Caki2 (cell line): ENCODE results near the gene PTPRG. TPM values are rescaled to one million over a fixed set of nuclear protein-coding genes. Genes with fewer than 3 reads are reported as not detected.

Experiments
- DNase-seq: peaks from one replicate; pipeline ENCODE4 v3.0.0-alpha.2; 2015; ENCODE audit warnings: low read depth
- in situ Hi-C: cut with HindIII; loops from 2 replicates; pipeline ENCODE4 v1.10.0; 2016; ENCODE audit warnings: low sequenced_read_pairs, low pct_unique_long_range_greater_than_20kb, mixed read lengths
- total RNA-seq: library from RNA; depleted of rRNA; stranded (reverse); fragments of >200 nt; shearing (Covaris generic); gene quantifications from 2 replicates; pipeline ENCODE4 v1.2.3, GENCODE V29; 2014; ENCODE audit warnings: low replicate concordance

PTPRG gene
- total RNA-seq, 1 experiment from 2014 or later: 9.4 TPM

- DNase-seq: no peak
- in situ Hi-C loops: no loop called here
Observed at GRCh38 chr3:61608072-61608471, 46.7 kb downstream of the PTPRG start.

- in situ Hi-C loops: no loop called here
- DNase-seq: no peak
Observed at GRCh38 chr3:61608711-61609110, 47.3 kb downstream of the PTPRG start.

DNA sequence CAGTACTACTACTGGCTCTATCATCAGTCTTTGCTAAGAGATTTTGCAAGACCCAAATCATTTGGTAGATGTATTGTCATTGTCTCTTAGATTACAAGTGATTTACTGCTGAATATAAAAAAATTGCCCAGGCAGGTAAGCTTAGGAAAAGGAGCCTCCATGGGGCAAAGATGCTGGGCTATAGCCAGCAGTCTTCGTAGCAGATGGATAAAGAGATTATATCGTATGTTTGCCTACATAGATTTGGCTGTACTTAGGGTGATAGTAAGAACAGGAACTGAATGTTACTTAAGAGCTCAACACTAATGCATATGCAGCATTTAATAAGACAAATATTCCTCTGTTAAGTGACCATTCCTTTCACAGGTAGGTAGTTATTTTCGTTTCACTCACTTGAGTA, 48.9 kb downstream of the PTPRG start:
- DNase-seq: no peak
- in situ Hi-C loops: no loop called here

DNA sequence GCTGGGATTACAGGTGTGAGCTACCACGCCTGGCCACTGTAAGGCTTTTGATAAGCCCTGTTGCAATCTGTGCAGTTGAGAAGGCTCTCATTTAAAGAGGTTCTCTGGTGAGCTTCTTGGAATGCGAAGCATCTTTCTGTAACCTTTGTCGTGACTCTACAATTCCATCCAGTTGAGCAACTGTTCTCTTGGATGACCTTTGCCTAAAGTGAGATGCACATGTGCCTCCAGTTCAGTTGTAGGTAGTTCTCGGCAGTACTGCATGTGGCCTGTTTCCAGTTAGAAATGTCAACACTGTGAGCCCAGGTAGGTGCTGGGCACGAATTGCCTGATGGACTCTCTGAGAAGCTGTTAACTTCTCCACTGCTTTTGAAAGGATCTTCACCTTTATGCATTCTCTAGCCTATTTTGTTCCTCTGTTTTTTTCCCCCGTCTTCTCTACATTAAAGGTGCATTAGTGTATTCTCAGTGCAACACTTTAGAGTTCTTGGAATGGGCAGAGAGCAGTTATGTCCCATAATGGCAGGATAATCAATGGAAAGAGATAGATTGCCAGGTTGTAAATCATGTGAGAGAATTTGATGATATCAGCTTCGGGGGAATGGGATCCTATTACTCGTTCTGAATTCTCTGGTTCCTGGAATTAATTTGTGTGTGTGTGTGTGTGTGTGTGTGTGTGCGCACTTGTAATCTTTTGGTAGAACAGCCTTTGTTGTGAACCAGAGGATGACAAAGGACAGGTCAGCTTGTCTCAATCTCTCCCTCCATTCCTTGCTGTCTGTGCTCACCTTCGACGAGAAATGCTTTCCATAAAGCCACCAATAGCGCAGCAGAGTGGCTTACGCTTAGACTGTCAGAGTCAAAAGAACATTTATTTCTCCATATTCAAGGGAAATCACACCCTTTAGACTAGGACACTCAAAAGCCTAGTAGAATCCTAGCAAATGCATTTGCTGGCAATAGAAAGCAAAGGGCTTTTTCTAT, 51.1 kb downstream of the PTPRG start:
- in situ Hi-C loops: no loop called here
- DNase-seq: no peak

DNA sequence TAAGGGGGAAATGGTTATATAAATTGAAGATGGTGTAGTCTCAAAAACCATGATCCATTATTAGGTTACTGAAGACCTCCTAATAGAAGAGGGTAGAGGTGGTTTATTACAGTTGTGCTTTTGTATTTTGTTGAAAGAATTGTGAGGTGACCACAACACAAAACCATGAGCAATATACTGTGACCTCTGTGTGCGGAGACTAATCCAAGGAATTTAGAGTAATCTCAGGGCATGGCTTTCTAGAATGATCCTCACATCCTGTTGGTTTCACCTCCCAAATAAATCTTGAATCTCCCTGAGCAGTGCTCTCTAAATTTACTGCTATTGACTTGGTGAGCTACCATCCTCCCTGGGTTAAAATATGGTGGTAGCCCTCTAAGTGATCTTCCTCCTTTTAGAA, 52.3 kb downstream of the PTPRG start:
- no peak for DNase-seq
- in situ Hi-C loops: no loop called here

GRCh38 chr3:61615643-61616042, 54.3 kb downstream of the PTPRG start:
- DNase-seq: no peak
- in situ Hi-C loops: no loop called here

DNA sequence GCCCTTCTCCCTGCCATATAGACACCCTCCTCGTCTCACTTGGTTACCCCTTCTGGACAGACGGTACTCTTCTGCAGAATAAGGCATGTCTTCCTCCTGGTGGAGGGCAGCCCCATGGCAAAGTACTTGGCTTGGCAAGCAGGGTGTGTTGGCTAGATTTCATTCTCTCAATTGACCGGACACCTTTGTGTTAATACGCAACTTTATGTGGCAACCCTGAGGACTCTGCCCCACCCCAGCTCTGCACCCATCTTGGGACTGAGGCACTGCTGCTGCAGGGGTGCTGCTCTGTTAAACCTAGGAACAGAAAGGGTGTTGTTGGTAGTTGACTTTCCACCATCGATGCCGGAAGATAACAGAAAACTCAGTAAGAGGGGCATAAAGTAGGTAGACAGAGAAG, 55.2 kb downstream of the PTPRG start:
- no peak for DNase-seq
- in situ Hi-C loops: no loop called here

DNA sequence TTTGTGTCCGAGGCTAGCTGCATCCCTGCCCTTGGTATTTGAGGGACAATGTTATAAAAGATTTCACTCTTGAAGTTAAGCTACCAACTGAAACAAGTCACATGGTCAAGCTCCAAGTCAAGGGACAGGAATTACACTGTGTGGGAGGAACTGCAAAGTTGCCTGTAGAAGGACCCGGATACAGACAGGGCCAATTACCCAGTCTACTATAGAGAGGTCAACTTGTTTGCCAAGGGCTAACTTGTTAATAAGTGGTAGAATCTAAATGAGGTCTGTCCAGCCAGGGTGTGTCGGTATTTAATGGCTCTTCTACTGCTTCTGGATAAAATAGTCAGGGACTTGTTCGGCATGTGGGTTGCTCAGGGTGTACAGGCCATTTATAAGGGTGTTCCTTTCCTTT, 55.7 kb downstream of the PTPRG start:
- DNase-seq: peak; percentile 33
- in situ Hi-C loops: no loop called here

GRCh38 chr3:61617651-61618050, 56.3 kb downstream of the PTPRG start:
- no peak for DNase-seq
- in situ Hi-C loops: no loop called here

DNA sequence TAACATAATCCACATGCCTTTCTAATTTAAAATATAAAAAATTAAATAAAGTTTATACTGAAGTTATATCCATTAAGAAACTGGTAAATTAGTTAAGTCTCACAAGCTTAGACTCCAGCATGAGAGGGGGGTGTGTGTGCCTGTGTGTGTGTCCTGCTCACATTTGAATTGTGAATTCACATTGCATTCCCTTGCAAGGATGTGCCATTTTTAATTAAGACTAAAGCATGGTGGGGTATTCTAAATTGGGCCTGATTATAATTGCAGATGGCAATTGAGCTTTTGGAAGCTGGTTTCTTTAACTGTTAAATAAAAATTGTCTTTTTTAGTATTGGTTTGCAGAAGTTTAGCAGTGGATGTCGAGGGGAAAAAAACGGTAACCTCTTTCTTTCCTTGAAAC, 56.9 kb downstream of the PTPRG start:
- no peak for DNase-seq
- in situ Hi-C loops: no loop called here

DNA sequence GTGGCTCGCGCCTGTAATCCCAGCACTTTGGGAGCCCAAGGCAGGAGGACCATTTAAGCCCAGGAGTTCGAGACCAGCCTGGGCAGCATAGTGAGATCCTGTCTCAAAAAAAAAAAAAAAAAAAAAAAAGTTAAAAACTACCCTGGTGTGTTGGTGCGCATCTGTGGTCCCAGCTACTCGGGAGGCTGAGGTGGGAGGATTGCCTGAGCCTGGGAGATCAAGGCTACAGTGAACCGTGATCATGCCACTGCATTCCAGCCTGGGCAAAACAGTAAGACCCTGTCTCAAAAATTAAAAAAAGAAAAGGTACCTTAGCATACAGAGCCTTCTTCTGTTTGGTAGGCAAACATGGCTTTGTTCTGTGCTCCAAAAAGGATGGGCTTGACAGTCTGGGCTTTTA, 57.5 kb downstream of the PTPRG start:
- in situ Hi-C loops: no loop called here
- DNase-seq: no peak

DNA sequence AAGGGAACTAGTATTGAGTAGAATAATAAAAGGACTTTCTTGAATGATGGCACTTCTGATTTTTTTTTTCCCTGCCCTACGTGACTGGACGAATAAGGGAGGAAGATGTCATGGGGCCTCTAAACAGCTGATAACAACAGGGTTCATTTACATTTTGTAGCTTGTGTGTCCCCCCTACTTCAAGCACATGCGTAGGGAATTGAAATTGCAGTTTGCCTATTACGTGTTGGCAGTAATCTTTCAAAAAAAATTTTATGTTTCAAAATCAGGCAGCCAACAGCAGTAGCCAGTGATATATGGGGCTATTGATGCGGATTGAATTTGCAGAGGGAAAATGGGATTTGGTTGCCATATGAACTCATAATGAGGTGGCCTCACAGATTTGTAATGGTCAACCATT, 58.7 kb downstream of the PTPRG start:
- DNase-seq: no peak
- in situ Hi-C loops: no loop called here

DNA sequence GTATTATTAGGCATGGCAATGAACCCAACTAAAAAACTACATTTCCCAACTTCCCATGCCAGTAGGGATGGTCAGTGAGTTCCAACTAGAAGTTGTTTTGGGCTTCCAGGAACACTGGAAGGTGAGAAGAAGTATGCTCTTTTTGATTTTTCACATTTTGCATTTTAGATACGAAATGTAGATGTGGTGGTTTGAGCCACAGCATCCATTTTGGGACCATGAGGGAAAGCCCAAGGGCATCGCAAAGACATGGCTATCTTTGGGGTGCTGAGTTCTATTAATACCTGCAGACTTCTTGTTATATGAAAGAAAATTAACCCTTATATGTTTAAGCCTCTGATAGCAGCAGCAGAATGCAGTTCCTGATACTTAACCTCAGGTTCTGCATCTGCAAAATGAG, 62.9 kb downstream of the PTPRG start:
- in situ Hi-C loops: no loop called here
- DNase-seq: no peak

- DNase-seq: no peak
- in situ Hi-C loops: no loop called here
Observed at GRCh38 chr3:61625429-61625828, 64.1 kb downstream of the PTPRG start.

GRCh38 chr3:61626484-61626883, 65.1 kb downstream of the PTPRG start:
- in situ Hi-C loops: no loop called here
- DNase-seq: no peak

DNA sequence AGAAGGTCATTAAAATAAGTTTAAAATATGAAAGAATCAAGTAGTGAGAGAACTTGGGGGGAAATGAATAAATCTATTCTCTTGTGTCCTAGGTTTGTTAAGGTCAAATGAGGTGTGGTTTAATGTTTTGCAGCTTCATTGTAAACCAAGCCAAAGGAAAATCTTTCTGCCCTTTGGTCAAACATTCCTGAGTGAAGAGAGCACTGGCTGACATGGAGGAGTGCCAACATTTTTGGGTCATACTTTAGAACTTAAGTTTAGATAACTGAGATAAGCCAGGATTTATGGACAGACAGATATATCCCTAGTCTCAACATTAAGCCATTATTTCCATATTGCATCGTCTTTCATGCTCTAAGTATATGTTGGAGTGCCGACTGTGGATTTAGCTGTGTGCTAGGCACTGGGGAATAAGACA, 66.4 kb downstream of the PTPRG start:
- peak; percentile 77 for DNase-seq
- in situ Hi-C loops: no loop called here

GRCh38 chr3:61628636-61629035, 67.3 kb downstream of the PTPRG start:
- DNase-seq: no peak
- in situ Hi-C loops: no loop called here

DNA sequence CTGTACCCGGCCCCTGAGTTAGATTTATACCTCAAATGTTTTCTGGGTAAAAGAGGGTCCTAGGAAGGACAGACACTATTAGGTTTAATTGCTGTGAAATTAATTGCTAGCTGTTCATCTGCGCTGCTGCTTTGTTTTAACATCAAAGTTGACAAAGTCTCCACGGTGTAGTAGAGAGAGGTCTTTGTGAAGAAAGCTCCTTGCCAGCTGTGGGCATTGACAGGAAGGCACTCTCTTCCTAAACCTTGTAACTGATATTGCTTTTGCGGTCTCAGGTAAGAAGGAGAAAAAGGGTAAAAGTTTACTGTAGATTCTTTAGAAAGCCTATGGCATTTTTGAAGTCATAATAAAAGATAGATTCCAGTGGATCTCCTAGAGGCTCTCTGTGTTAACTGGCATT, 68.1 kb downstream of the PTPRG start:
- in situ Hi-C loops: no loop called here
- no peak for DNase-seq

- DNase-seq: no peak
- in situ Hi-C loops: no loop called here
Observed at GRCh38 chr3:61631108-61631769, 69.9 kb downstream of the PTPRG start.
